HepG2 (cell line): ENCODE results near the gene IMMT. TPM values are rescaled to one million over a fixed set of nuclear protein-coding genes. Genes with fewer than 3 reads are reported as not detected.

ENCODE experiments used
- ATAC-seq: fragments of 200-7000 bp; cut with Tn5 transposase; 3 replicates; pipeline ENCODE4 v1.9.1; 2020; ENCODE audit warnings: mild to moderate bottlenecking, moderate library complexity
- BruUV-seq: library from RNA; stranded (reverse); fragments of 400-500 nt; replicated peaks from 2 replicates; lab custom pipeline; 2021; lab: Mats Ljungman, UMichigan
- CTCF ChIA-PET: fragments of 300-600 bp; formaldehyde crosslinking; extraction: SDS; loops from one replicate; lab custom pipeline; 2021; ENCODE audit warnings: low total read pairs, inconsistent platforms, low intra/inter-chr PET ratio; lab: Yijun Ruan, JAX
- POLR2A ChIA-PET: fragments of 350-600 bp; sonication (Branson Sonifier 250); formaldehyde crosslinking; loops from one replicate; lab custom pipeline; 2020; ENCODE audit warnings: antibody characterized with exemption, inconsistent platforms; lab: Yijun Ruan, JAX
- DNase-seq: peaks from one replicate; pipeline ENCODE4 v3.0.0-alpha.2; 2015; ENCODE audit warnings: low spot score
- FAIRE-seq: peaks from 3 replicates; lab custom pipeline; 2011; peaks lifted over from hg19 to GRCh38; lab: Jason Lieb, UNC
- H2AFZ ChIP-seq: one replicate; pipeline ENCODE4 v1.6.1; 2011; ENCODE audit warnings: low read length, inconsistent platforms
- H3K27ac ChIP-seq: fragments of 300-600 bp; 3 replicates; pipeline ENCODE4 v1.8.0; 2011; ENCODE audit warnings: mixed run types, mild to moderate bottlenecking, mixed read lengths, low read length, inconsistent platforms; ENCODE audit not compliant: insufficient read depth; ENCODE audit errors: extremely low read length
- H3K27me3 ChIP-seq, 2 experiments: fragments of 200-600 bp in 1 of 2; 2 replicates in 1 of 2; 3 replicates in 1 of 2; pipeline versions ENCODE4 v1.6.0 to v1.8.0; 2011; ENCODE audit warnings: low read length in 2 of 2, mild to moderate bottlenecking in 2 of 2, moderate library complexity in 2 of 2, inconsistent platforms in 1 of 2; ENCODE audit not compliant: insufficient read depth in 2 of 2, control insufficient read depth in 1 of 2
- H3K36me3 ChIP-seq, 2 experiments: fragments of 200-600 bp in 1 of 2; replicated peaks in 1 of 2; 2 replicates in 1 of 2; 3 replicates in 1 of 2; pipeline versions ENCODE4 v1.5.1 to v1.8.0; 2011; ENCODE audit warnings: low read length in 2 of 2, inconsistent platforms in 1 of 2; ENCODE audit not compliant: insufficient read depth in 2 of 2, control insufficient read depth in 1 of 2
- H3K4me1 ChIP-seq: 2 replicates; pipeline ENCODE4 v1.5.1; 2012; ENCODE audit warnings: low read length, inconsistent platforms; ENCODE audit not compliant: insufficient read depth
- H3K4me2 ChIP-seq: 2 replicates; pipeline ENCODE4 v1.6.0; 2011; ENCODE audit warnings: low read depth, low read length, inconsistent platforms
- H3K4me3 ChIP-seq, 3 experiments: fragments of 200-600 bp in 1 of 3; sonication (generic), shearing (Covaris generic) in 1 of 3; replicated peaks in 1 of 3; 2 replicates each; pipeline ENCODE4 v1.5.1; 2011 to 2016; ENCODE audit warnings: low read length in 3 of 3, inconsistent platforms in 2 of 3, low read depth in 2 of 3, mild to moderate bottlenecking in 2 of 3, control low read depth in 1 of 3, mixed read lengths in 1 of 3; ENCODE audit not compliant: insufficient read depth in 1 of 3
- H3K79me2 ChIP-seq: one replicate; pipeline ENCODE4 v1.6.1; 2011; ENCODE audit warnings: low read length, inconsistent platforms; ENCODE audit not compliant: insufficient read depth
- H3K9ac ChIP-seq: 2 replicates; pipeline ENCODE4 v1.6.0; 2011; ENCODE audit warnings: mild to moderate bottlenecking, low read depth, low read length, inconsistent platforms; ENCODE audit not compliant: insufficient read depth
- H3K9me3 ChIP-seq: 2 replicates; pipeline ENCODE4 v1.5.1; 2012; ENCODE audit warnings: mild to moderate bottlenecking, low read length
- H4K20me1 ChIP-seq: 2 replicates; pipeline ENCODE4 v1.6.0; 2011; ENCODE audit warnings: inconsistent platforms, mild to moderate bottlenecking, low read length, moderate library complexity; ENCODE audit not compliant: insufficient read depth
- BCLAF1 ChIP-seq: fragments of 450-650 bp; IDR thresholded peaks from 2 replicates; pipeline ENCODE4 v1.6.1; 2017; ENCODE audit warnings: mild to moderate bottlenecking
- FOXK1 ChIP-seq: sonication (generic); formaldehyde crosslinking; IDR thresholded peaks from 2 replicates; pipeline ENCODE4 v1.4.0; 2020; ENCODE audit warnings: low read depth, missing genetic modification reagents, borderline replicate concordance
- JUN ChIP-seq: sonication (generic); formaldehyde crosslinking; IDR thresholded peaks from 2 replicates; pipeline ENCODE4 v1.4.0; 2020; ENCODE audit warnings: mild to moderate bottlenecking, missing genetic modification reagents
- NR0B2 ChIP-seq: sonication (generic); formaldehyde crosslinking; IDR thresholded peaks from 2 replicates; pipeline ENCODE4 v1.4.0; 2020; ENCODE audit warnings: mild to moderate bottlenecking, missing genetic modification reagents
- USF2 ChIP-seq, 2 experiments: sonication (generic) in 1 of 2; formaldehyde crosslinking in 1 of 2; IDR thresholded peaks; 2 replicates each; pipeline versions ENCODE4 v1.5.1 to v1.6.1; 2011 to 2020; ENCODE audit warnings: borderline replicate concordance in 1 of 2, low read depth in 1 of 2, low read length in 1 of 2, mild to moderate bottlenecking in 1 of 2, missing genetic modification reagents in 1 of 2, moderate library complexity in 1 of 2
- ZEB1 ChIP-seq: IDR thresholded peaks from 2 replicates; pipeline ENCODE4 v1.6.1; 2012; ENCODE audit warnings: mild to moderate bottlenecking, low read depth, inconsistent platforms; ENCODE audit not compliant: insufficient replicate concordance
- ZNF572 ChIP-seq: sonication (generic); formaldehyde crosslinking; IDR thresholded peaks from 2 replicates; pipeline ENCODE4 v1.5.1; 2020; ENCODE audit warnings: mild to moderate bottlenecking, missing genetic modification reagents
- ZNF646 ChIP-seq: sonication (generic); formaldehyde crosslinking; IDR thresholded peaks from 2 replicates; pipeline ENCODE4 v1.9.0; 2021; ENCODE audit warnings: mild to moderate bottlenecking, missing genetic modification reagents
- ZNF709 ChIP-seq: sonication (generic); formaldehyde crosslinking; IDR thresholded peaks from 2 replicates; pipeline ENCODE4 v1.5.0; 2020; ENCODE audit warnings: mild to moderate bottlenecking, missing genetic modification reagents
- WGBS: methylation state at CpG from one replicate; pipeline ENCODE4 v1.1.6; 2017; ENCODE audit warnings: low lambda C conversion rate; 5-methylcytosine and 5-hydroxymethylcytosine counted together
- in situ Hi-C: cut with HindIII; loops from 2 replicates; pipeline ENCODE4 v1.10.0; 2017; ENCODE audit warnings: low pct_unique_long_range_greater_than_20kb; ENCODE audit not compliant: extremely low pct_ligation_motif_present
- intact Hi-C: fragments of 100-400 bp; cut with micrococcal nuclease; formaldehyde crosslinking; loops from one replicate; pipeline ENCODE4 v1.10.0; 2022; ENCODE audit not compliant: unreplicated experiment
- polyA plus RNA-seq, 8 experiments: library from polyadenylated mRNA; depleted of rRNA in 3 of 8; stranded (reverse) in 7 of 8; unstranded in 1 of 8; fragments of >200 nt; fragmentation: Illumina TruSeq in 4 of 8; extraction: Trizol in 4 of 8; gene quantifications; 2 replicates each; pipeline versions ENCODE4 v1.2.1 to v1.2.3, GENCODE V29; 2011 to 2016; ENCODE audit warnings: low read depth in 4 of 8, missing spikeins in 1 of 8, mixed read lengths in 1 of 8; ENCODE audit not compliant: insufficient read depth in 1 of 8
- total RNA-seq, 5 experiments: library from RNA; depleted of rRNA; stranded (reverse); fragments of >200 nt; fragmentation: Illumina TruSeq; extraction: Trizol; gene quantifications; 2 replicates each; pipeline ENCODE4 v1.2.3, GENCODE V29; 2016; ENCODE audit warnings: low read depth in 1 of 5

Gene IMMT
- total and polyA plus RNA-seq, 2 of the 13 experiments (the other 11 are each of a cell fraction or from before 2014, with no cell fraction given) = 63.5 to 119 TPM

- Histone ChIP-seq H3K4me2 (no peak overlapping the region), H3K36me3 (peaks cover 20 to 83% of the 10 kb centered on the region in 2 experiments), H3K27me3 (no peaks in the 10 kb centered on the region), H2AFZ (no peak overlapping the region), H3K9ac (no peak overlapping the region), H4K20me1 (peaks cover 3% of the 10 kb centered on the region; the same call in 1 of the 2 replicates), H3K9me3 (no peaks in the 10 kb centered on the region), H3K79me2 (peaks cover 48% of the 10 kb centered on the region), H3K4me1 (peaks cover 19% of the 10 kb centered on the region), H3K27ac (no peak overlapping the region), H3K4me3 (no peak overlapping the region)
- TF ChIP-seq JUN (CRISPR knock-in tag) (no peak), NR0B2 (CRISPR knock-in tag) (no peak), ZEB1 (no peak), ZNF572 (CRISPR knock-in tag) (no peak), USF2 (IDR thresholded peaks at IDR 0.05; ENCODE audit: low read depth, low read length) (no peak), USF2 (CRISPR knock-in tag; IDR thresholded peaks at IDR 0.05; ENCODE audit: borderline replicate concordance) (no peak), ZNF709 (no peak), BCLAF1 (no peak), FOXK1 (CRISPR knock-in tag) (no peak), ZNF646 (CRISPR knock-in tag) (no peak)
- WGBS = 97% methylated on average over 3 of the region's 3 CpGs
- in situ Hi-C loops = no loop called here
- ChIA-PET POLR2A (interaction anchor here (3.2 kb wide), 1 partner anchor 9 kb away, joined by 13 read pairs; the partner anchor contains the start of genes POLR1A and PTCD3), CTCF (no interaction called here)
- DNase-seq (no peak), ATAC-seq (no peak), FAIRE-seq (no peak)
- intact Hi-C loops = no loop called here
- BruUV-seq = no TSS peak
These were observed 98.0 kb downstream of the IMMT start for GRCh38 chr2:86097114-86097896.
